PC-3 (cell line): ENCODE results near the gene C19orf33.

Experiments
- CTCF ChIP-seq: fragments of 300-600 bp; sonication (generic); conservative IDR thresholded peaks from 2 replicates; pipeline ENCODE4 v1.5.1; 2017; ENCODE audit warnings: antibody characterized with exemption, low read depth, mild to moderate bottlenecking, low read length
- EZH2 ChIP-seq: fragments of 300-600 bp; sonication (generic); IDR thresholded peaks from one replicate; pipeline ENCODE4 v1.6.1; 2017; ENCODE audit warnings: antibody characterized with exemption, mild to moderate bottlenecking, low read length; ENCODE audit not compliant: unreplicated experiment
- EZH2phosphoT487 ChIP-seq: fragments of 300-600 bp; sonication (generic); IDR thresholded peaks from 2 replicates; pipeline ENCODE4 v1.6.1; 2018; ENCODE audit warnings: mild to moderate bottlenecking, antibody characterized with exemption, low read length, borderline replicate concordance

GRCh38 chr19:38331728-38332127 lies 27.7 kb downstream of the C19orf33 start:
- TF ChIP-seq EZH2 (no peak), CTCF (no peak), EZH2phosphoT487 (no peak)
